Activated naive CD8-positive, alpha-beta T cell treated with anti-CD3 and anti-CD28 coated beads, Interleukin-2, amount 50 U/mL, for 16 hours (primary cell): Measurements from ENCODE around the gene SMARCD1.
A peak's percentile ranks its signal among the peaks of the same experiment; 100 is the strongest.

Source experiments
- DNase-seq: peaks from one replicate; pipeline ENCODE4 v3.0.0-alpha.2; 2020; ENCODE audit warnings: low read depth, low spot score

Gene SMARCD1

GRCh38 chr12:50057000-50057841 lies 27.9 kb upstream of the SMARCD1 start, which contains the start of gene ASIC1:
Gene ASIC1 (plus strand): TSS chr12:50057596. CDS start chr12:50058767, 1,171 bp downstream.
- no peak for DNase-seq

- DNase-seq: no peak
Measured at GRCh38 chr12:50057896-50058670, 27.1 kb upstream of the SMARCD1 start.

DNA sequence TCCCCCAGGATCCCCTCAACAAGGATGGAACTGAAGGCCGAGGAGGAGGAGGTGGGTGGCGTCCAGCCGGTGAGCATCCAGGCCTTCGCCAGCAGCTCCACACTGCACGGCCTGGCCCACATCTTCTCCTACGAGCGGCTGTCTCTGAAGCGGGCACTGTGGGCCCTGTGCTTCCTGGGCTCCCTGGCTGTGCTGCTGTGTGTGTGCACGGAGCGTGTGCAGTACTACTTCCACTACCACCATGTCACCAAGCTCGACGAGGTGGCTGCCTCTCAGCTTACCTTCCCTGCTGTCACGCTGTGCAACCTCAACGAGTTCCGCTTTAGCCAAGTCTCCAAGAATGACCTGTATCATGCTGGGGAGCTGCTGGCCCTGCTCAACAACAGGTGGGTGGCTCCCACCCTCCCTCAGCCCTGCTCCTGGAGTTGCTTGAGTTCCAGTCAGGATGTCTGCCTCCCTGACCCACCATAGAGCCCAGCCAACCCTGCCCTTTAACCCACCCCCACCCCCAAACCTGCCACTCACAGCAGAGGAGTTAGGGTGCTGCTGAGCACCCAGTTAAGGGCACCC lies 26.3 kb upstream of the SMARCD1 start:
- no peak for DNase-seq

GRCh38 chr12:50059440-50060119 lies 25.6 kb upstream of the SMARCD1 start:
- peak; percentile 51 for DNase-seq

- no peak for DNase-seq
Measured at GRCh38 chr12:50060120-50060468, 25.0 kb upstream of the SMARCD1 start.

DNA sequence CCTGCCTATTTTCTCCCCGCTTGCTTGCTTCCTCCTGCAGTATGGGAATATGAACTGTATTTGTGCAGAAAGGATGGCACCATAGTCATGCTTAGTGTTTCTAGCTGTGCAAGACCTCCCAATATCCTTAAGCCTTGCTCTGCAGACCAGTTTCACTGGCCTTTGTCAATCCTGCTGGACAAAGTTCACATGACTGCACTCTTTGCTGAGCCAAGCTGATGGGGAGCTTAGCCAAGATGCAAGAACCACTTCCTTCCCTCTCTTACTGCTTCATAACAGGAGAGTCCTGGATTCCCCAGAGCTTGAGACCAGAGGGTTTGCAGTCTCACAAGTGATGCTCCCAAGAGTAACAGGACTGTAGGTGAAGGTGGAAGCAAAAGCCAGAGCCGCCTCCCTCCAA lies 24.0 kb upstream of the SMARCD1 start:
- DNase-seq: no peak

- DNase-seq: no peak
Measured at GRCh38 chr12:50061946-50062686, 23.0 kb upstream of the SMARCD1 start.

DNA sequence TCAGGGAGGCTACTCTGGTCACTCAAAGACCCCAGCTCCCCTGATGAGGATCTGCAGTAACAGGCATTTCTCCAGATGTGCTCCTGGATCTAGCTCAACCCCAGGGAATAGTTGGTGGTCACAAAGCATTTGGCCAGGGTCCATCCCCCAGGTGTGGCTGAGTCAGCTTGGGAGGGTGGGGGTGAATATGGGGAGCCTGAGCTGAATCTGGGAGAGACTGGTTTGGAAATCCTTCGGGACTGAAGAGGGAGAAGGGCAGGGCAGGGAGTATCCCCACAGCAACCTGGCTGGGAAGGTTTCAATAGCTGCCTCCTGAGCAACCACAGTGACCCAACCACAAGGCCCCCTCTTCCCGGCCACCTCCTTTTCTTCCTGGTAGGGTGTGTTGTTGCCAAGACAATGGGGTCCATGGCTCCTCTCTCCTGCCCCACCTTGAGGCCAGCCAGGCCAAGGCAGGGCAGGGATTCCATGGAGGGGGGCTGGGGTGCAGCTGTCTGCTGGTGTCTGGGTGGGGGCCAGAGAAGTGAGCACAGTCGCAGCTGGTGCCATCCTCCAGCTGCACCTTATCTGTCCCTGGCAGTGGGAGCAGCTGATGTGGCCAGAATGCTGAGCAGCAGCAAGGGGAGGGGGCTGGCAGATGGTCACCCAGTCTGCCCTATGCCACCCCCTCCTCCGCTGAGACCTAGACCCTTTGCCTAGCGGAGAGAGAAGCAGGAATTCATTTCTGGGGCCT lies 22.2 kb upstream of the SMARCD1 start:
- DNase-seq: no peak

DNA sequence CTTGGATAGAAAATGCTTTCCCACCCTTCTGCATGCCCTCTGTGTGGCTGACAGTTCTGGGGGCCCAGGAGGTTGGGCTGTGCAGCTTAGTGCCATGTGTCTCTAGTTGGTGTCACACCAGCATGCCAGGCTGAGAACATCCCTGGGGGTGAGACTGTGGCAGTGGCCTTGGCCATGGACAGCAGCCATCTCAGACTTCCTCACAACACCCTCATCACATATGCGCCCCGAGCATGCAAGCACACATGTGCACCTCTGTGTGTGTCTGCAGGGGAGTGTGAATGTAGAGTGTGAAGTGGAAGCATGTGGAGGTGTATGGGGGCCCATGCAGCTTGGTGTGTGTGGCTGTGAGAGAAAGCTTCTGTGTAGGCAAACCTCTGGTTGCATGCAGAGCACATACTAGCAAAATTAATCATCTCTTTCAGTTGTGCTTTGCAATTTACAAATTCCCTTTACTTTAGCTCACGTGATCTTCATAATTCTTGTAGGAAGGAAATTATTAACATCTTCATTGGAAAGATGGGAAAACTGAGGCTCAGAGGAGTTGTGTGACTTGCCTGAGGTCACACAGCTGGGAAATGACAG lies 19.3 kb upstream of the SMARCD1 start:
- no peak for DNase-seq

GRCh38 chr12:50066402-50066801 lies 18.7 kb upstream of the SMARCD1 start:
- DNase-seq: no peak

- DNase-seq: no peak
Measured at GRCh38 chr12:50069069-50069468, 16.1 kb upstream of the SMARCD1 start.

- no peak for DNase-seq
Measured at GRCh38 chr12:50069539-50069938, 15.6 kb upstream of the SMARCD1 start.

DNA sequence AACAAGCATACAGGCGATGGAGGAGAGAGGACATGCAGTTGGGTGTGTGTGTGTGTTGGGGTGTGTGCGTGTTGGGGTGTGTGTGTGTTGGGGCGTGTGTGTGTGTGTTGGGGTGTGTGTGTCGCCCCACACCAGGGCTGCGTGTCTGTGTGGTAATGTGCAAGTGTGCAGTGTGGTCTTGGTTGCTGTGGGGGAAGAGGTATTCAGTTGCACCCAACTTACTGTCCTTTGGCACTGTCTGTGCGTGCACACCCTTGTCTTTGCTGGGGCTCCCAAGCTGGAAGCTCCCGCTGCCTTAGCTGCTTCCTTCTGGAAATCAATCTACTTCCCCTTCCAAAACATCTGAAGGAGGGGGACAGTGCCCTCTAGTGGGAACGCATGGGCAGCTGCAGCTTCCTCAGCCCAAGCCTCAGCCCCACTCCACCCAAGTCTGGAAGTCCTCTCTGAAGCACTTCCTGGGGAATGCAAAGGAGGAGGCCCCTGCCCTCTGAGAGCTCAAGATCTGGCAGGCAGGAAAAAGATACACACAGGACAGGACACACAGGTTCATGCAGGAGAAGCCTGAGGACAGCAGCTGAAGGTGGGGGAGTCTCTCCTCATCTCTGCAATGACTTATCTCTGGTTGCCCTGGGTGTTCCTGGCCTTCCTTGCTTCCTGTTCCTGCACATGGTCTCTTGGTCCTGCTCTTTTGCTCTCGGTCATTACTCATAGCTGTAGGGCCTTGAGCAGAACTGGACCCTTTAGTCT lies 14.7 kb upstream of the SMARCD1 start:
- no peak for DNase-seq

DNA sequence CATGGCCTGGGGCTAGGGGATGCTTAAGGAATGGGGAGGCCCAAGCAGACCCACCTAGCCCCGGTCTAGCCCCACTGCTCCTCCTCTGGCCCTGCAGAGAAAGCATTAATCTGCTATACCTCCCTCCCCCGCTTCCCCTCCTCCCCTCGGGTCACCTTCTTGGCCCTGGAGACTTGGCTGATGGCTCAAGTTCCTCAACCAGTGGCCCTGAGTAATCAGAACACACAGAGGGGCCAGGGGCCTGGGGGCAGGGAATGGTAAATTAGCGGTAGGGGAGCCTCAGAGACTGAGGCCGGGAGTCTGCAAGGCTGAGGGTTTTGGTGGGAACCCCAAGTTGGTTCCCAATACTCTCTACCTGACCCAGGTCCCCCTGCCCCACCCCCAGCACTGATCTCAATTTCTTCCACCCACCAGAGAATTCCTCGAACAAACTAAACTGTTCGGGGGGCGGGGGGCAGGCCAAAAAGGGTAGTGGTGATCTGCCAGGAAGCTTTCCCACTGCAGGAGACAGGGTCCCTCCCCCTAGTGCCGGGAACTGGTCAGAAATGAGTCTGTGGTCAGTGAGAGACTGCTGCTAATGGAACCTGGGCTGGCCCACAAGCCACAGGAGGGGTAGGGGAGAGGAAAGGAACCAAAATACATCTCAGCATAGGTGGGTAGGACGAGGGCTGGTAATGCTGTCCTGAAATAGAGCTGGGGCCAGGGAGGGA lies 12.8 kb upstream of the SMARCD1 start:
- no peak for DNase-seq

- DNase-seq: no peak
Measured at GRCh38 chr12:50073206-50073605, 11.9 kb upstream of the SMARCD1 start.

DNA sequence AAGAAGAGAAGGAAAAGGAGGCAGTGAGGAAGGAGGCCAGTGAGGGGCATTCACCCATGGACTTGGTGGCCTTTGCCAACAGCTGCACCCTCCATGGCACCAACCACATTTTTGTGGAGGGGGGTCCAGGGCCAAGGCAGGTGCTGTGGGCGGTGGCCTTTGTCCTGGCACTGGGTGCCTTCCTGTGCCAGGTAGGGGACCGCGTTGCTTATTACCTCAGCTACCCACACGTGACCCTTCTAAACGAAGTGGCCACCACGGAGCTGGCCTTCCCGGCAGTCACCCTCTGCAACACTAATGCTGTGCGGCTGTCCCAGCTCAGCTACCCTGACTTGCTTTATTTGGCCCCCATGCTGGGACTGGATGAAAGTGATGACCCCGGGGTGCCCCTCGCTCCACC lies 11.4 kb upstream of the SMARCD1 start:
- no peak for DNase-seq

DNA sequence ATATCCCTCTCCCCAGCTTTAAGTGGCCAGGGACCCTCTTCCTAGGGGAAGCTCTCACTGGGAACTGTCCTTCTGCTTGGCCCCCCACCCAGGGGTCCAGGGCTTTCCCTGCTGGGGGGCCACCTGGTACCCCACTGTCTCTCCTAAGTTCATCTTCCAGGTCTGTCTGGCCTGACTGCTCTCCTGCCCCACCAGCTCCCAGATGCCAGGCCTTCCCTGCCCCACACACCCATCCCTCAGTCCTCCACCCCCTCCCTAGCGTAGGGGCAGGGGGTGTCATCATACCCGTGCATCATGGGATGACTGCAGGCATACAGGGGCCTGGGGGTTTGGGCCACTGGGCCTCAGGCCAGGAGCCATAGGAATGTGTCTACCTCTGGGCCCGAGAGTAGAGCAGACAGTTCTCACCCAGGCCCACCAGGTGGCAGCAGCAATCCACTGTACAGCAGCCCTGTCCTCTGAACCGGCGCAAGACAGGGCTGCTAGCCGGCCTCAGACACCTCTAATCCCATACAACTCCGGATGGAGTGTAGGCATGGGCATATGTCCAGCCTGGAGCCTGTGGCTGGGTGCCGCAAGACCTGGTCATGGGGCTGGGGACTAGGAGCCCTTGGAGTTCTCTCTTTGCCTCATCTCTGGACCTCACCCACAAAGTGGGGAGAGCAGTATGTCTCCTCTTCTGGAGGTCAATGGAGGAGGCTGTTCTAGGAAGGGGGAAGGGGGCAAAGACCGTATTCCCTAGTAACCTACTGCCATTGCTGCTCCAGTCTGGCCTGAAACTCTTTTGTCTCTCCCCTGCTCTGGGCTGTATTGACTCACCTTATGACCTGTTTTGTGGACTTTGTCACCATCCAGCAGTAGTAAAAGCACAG lies 10.0 kb upstream of the SMARCD1 start:
- DNase-seq: peak; percentile 55

GRCh38 chr12:50075808-50076170 lies 9.4 kb upstream of the SMARCD1 start:
- DNase-seq: no peak
